GM21528 (cell line): ENCODE measurements around the gene SBNO2.

ENCODE experiments used
- ATAC-seq: cut with Tn5 transposase; IDR thresholded peaks from one replicate; pipeline ENCODE4 v1.9.1; 2021; ENCODE audit warnings: mild to moderate bottlenecking, moderate library complexity; ENCODE audit not compliant: unreplicated experiment, low FRiP score

Gene SBNO2

DNA sequence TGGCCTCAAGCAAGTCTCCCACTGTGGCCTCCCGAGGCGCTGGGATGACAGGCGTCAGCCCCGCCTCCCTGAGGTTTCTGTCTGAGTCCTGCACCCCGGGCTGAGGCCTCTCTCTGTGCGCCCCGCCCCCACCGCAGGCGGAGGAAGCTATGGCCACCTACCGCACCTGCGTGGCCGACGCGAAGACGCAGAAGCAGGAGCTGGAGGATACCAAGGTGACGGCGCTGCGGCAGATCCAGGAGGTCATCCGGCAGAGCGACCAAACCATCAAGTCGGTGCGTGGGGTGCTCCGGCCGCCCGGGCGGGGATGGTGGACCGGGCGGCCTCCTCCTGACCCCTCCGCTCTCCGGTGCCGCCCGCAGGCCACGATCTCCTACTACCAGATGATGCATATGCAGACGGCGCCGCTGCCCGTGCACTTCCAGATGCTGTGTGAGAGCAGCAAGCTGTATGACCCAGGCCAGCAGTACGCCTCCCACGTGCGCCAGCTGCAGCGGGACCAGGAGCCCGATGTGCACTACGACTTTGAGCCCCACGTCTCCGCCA lies 94.4 kb downstream of the SBNO2 start:
- ATAC-seq: no peak

DNA sequence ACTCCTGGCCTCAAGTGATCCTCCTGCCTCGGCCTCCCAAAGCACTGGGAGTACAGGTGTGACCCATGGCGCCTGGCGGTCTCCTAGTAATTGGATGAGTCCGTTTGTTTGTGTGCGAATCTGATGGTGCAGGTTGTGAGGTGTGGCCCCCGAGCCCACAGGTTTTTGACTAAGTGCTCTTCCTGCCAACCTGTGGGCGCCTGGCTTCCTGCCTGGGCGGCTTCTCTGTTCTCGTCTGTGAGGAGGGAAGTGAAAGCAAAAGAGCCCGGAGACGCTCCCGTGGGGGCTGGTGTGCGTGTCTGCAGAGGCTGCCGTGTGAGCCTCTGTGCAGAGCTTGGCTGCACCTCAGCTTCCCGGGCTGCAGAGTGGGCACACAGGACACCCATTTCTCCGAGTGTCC lies 97.1 kb downstream of the SBNO2 start:
- peak; percentile 43 for ATAC-seq

DNA sequence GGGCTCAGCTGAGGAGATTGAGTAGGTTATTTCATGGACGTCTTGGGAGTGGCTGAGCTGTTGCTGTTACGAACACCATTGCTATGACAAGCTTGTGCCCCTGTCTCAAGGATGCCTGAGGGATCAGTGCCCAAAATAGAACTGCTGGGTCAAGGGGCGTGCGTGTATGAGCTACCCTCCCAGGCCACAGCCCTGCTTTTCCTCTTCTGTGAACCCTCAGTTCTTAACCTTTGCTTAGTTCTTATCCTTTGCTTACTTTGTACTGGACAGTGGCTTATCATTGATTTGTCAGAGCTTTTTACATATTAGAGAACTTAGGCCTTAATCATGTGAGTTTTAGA lies 98.1 kb downstream of the SBNO2 start:
- no peak for ATAC-seq

DNA sequence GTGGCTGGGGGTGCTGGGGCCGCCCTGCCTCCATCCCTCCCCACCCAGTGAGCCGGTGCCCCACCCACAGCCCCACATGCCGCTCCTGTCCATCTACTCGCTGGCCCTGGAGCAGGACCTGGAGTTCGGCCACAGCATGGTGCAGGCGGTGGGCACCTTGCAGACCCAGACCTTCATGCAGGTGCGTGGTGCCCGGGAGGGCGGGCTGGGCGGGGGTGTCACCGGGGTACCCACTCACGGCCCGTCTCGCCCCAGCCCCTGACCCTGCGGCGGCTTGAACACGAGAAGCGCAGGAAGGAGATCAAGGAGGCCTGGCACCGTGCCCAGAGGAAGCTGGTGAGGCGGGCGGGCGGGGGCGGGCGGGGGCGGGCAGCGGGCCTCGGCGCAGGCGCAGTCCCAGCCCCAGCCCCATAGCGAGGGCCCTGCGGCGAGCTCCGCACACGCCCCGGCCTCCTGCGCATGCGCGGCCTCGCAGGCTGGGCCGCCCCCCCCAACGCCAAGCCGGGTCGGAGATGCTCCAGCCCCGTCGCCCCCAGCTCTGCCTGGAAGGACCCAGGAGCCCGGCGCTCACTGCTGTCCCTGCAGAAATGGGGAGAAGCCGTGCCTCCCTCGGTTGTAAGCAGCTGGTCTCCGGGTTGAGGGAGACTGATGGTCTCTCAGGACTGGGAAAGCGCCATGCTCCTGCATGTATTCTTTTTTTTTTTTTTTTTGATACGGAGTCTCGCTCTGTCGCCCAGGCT lies 99.4 kb downstream of the SBNO2 start:
- peak; percentile 30 for ATAC-seq

DNA sequence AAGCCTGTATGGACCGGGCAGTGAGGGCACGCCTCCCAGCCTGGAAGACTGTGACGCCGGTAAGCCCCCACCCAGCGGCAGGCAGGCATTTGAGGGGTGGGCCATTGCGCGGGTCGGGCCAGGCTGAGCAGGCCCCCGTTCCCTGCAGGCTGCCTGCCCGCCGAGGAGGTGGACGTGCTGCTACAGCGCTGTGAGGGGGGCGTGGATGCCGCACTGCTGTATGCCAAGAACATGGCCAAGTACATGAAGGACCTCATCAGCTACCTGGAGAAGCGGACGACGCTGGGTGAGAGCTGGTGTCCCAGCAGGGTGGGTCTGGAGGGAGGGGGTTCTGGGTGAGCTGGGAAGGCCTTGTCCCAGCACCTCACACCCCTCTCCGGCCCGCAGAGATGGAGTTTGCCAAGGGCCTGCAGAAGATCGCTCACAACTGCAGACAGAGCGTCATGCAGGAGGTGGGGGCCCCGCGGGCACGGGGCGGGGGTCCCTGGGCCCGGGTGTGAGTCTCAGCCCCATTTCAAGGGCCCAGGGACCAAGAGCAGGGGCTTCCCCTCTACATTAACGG lies 100.0 kb downstream of the SBNO2 start:
- no peak for ATAC-seq

DNA sequence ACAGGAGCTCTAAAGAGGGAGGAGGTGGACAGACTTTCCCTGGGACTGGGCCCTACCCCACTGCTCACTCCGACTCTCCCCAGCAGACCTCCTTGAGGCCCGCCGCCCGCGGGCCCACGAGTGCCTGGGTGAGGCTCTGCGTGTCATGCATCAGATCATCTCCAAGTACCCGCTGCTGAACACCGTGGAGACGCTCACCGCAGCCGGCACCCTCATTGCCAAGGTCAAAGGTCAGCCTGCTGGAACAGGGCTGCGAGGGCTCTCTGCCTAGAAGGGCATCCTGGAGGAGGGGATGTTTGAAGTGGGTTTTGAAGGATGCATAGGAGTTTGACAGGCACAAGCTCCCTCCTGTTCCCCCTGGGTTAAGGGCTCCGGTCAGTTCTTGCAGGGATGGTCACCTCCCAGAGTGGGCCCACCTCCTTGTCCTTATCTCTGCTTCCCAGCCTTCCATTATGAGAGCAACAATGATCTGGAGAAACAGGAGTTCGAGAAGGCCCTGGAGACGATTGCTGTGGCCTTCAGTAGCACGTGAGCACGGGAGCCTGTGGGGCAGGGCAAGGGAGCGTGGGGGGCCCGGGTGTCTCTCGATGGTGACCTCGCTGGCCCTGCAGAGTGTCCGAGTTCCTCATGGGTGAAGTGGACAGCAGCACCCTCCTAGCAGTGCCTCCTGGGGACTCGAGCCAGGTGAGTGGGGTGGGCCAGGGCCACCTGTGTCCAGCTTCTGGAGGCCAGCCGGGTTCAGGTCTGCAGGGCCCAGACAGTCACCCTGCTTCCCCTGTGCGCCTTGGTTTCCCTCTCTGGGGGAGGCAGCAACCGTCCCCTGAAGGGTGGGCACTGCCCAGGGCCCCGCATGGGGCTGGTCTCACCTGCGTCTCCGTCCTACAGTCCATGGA lies 100.8 kb downstream of the SBNO2 start:
- ATAC-seq: no peak

DNA sequence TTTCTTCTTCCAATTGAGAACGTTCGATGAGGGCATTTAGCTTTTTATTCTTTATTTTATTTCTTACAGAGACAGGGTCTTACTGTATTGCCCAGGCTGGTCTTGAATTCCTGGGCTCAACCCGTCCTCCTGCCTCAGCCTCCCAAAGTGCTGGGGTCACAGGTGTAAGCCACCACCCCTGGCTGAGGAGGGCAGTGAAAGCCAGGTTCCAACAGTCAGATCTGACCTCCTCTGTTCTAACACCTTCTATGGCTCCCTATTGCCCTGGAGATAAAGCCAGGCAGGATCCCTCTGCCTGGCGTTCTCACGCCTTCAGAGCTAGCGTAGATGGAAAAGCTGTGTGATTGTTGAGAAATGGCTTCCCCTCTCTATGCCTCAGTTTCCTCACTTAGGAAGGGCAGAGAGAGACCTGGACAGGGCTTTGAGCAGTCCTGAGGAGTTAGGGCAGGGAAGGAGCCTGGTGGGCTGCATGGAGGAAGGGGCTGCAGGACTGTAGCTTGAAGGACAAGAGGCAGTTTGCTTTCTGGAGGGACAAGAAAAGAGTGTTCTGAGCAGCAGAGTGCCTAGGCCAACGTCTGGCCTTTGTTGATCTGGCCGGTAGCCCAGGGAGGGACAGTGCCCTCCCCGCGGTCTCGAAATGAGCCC lies 101.6 kb downstream of the SBNO2 start:
- ATAC-seq: no peak

DNA sequence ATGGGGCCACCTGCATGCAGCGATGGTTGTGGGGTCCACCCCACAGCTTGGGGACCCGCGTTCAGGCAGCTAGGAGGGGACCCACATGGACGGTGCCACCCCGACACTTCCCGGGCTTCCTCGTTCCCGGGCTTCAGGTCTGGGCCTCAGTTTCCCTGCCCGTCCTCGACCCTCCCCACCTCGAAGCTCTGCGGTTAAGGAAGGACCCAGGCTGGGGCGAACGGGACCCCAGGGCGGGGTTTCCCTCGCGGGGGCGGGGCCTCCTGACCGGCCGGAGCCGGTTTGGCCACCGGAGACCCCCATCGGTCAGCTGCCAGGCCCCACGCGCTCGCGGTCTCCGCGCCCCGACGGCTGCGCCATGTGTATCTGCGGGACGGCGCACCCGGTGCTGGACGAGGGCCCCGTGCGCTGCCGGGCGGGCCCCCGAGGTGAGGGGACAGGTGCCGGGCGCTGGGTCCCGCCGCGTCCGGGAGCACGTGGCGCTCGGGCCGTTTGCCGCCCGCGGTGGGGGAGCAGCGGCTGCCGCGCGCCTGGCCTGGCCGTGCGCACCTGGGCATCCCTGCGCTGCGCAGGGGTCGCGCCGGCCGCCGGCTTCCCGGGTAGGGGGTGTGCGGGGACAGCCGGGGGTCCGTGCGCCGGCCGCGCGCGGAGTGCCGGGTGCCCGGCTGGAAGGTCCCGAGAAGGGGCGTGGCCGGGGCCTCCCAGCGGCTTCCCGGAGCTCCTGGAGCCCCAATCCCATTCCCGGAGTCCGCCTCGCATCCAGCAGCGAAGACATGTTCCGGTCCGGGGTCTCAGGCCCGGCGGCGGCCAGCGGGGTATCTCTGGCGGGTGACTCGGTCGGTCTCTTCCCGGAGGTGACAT lies 102.9 kb downstream of the SBNO2 start:
- no peak for ATAC-seq

DNA sequence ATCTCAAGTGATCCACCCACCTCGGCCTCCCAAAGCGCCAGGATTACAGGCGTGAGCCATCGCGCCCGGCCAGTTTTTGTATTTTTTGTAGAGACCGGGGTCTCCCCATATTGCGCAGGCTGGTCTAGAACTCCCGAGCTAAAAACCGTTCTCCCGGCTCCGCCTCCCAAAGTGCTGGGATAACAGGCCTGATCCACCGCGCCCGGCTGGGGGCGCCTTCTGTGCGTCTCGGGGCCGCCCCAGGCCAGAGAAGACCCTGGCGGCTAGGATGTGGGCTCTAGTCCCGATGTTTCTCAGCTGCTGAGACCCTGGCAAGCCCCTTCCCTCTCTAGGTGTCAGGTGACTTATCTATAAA lies 103.5 kb downstream of the SBNO2 start:
- ATAC-seq: no peak

DNA sequence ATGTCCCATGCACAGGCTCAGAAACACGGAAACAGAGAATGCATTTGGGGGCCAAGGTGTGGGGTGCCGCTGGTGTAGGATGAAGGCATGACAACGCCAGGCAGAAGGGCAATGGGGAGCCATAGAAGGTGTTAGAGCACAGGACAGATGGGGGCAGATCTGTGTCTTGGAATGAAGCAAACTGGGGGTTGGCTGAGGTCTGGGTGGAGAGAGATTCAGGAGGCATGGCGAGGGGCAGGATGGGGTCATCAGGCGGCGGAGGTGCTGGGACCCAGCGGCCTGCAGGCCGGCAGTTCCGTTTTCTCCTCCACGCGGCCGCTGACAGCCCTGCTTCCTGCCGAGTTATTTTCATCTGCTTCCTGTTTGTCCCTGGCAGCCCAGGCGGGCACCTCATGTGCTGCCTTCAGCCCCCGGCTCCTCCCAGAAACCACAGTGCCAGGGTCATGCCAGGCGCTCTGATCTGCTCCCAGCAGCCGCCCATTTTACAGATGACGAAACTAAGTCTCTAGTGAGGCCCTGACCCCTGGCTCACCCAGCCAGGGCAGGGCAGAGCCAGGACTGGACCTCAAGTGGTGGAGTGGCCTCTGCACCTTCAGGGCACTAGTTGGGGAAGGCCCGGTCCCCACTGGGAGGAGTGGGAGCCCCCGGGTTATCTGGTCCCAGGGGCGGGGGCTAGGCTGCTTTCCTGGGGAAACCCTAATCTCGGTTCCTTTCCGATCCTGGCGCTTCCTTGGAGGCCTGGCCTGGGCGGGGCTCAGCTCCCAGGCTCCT lies 104.9 kb downstream of the SBNO2 start:
- ATAC-seq: no peak

DNA sequence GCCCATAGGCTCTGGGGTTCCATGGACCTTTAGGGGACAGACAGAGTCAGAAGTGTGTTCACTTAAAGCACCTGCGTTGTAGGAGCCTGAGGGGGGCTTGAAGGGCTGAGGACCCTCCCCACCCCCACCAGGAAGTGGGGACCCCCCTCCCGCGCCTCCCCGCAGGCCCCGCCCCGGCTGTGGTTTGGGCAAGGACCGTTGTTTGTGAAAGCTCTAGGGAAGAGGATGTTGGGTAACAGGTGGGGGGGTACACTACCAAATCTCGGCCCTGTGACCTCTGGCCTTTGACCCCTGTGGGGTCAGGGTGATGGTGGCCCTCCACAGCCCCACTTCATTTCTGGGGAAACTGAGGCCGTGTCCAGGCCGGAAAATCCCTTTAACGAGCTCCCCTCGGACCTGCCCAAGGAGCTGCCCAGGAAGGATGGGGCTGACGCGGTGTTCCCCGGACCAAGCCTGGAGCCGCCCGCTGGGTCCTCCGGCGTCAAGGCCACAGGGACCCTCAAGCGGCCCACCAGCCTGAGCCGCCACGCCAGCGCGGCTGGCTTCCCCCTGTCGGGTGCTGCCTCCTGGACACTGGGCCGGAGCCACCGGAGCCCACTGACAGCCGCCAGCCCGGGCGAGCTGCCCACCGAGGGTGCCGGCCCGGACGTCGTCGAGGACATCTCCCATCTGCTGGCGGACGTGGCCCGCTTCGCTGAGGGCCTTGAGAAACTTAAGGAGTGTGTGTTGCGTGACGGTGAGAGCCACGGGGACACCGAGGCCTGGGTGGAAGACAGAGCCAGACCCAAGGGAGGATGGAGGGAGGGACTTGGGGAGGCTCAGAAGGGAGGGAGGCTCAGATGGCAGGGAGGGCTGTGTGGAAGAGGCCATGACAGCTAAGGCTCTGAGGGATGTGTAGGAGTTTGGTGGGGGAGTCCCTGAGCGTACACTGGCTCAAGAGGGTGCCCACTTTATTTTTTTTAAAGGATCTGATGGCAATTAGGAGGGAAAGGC lies 105.8 kb downstream of the SBNO2 start:
- no peak for ATAC-seq

DNA sequence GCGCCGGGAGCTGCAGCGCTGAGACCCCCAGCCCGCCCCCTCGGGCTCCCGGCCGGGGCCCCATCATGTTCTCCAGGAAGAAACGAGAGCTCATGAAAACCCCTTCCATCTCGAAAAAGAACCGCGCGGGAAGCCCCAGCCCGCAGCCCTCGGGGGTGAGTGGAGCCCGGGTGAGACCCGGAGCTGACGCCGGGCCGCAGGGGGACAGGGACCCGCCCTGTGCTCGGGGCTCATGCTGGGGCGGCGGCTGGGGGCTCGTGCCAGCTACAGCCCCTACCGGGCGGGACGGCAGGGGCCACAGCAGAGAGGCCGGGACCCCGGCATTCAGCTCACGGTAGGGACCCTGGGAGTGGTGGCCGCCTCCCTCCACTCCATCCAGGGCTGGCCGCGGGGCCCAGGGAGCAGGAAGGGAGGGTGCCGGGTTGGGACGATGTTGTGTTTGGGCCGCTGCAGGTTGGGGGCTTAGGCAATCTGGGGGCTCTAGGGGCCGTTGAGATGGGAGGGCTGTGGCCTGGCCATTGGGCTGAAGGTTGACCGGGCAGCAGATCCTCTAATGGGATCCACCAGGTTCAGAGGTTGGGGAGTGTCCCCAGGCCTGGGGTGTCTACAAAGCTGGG lies 106.6 kb downstream of the SBNO2 start:
- ATAC-seq: no peak

DNA sequence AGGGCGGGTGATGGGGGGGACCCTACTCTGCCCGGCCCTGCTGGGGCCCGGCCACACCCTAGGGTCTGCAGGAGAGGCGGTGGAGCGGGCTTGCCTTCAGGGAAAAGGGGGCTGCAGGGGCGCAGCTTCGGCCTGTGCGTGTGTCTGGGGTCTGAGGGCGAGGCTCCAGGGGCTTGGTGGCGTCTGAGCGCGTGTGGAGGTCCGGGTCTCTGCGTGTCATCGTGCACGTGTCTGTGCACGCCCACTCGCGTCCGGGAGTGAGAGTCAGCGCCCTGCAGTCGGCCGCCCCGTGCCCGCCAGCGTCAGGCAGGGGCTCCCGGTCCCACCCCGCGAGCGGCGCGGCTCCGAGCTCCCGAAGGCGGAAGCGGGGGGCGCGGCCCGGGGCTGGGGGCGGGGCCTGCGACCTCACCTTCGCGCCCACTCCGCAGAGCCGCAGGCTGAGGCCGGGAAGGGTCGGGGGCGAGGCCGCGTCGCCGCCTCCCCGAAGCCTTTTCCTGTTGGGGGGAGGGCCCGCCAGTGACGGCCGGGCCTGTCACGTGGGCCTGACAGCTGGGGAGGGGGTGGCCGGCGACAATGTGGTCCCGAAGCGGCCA lies 107.2 kb downstream of the SBNO2 start, which contains the start of gene ARHGAP45:
TSS of gene ARHGAP45 (plus strand) at position 420 of the 593 bp plus-strand sequence. CDS start 239 bp downstream, outside the sequence.
- ATAC-seq: no peak

DNA sequence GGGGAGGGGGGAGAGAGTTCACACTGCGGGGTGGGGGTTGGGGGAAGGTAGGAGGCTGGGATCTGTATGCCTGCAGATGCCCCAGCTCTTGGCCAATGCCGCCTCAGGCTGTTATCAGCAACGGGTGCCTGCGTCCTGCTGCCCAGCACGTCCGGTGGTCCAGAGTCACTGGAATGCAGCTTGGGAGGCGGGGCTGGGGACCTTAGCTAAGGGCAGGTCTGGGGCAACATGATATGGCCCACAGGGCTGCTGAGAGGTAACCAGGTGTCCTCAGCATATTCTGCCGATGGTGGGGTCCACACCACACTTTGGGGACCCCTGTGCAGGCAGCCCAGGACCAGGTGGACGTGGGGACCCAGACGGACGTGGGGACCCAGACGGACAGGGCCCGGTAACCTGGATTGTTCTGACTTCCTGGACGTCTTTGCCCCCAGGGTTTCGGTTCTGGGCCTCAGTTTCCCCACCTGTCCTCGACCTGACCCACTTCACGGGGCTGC lies 107.8 kb downstream of the SBNO2 start:
- no peak for ATAC-seq

DNA sequence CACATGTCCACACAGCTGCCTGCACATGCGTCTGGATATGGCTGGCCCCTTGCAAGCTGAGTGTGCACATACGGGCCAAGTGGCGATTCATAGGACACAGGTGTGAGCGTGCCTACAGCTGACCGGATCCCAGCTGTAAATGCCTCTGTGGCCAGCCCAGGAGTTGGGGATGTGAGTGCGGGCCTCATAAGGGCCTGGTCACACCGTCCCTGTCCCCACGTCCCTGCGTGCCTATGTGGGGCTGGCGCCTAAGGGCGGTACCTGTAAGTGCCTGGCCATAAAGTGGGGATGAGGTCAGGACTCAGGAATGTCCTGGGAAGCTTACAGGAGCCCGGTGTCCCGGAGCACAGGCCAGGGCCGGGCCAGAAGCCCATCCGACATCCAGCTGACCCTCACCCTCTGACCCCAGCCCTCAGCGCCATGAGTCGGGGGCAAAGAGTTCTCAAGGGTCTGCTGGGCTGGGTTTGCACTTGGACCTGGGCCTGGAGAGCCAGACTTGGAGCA lies 108.4 kb downstream of the SBNO2 start:
- no peak for ATAC-seq

DNA sequence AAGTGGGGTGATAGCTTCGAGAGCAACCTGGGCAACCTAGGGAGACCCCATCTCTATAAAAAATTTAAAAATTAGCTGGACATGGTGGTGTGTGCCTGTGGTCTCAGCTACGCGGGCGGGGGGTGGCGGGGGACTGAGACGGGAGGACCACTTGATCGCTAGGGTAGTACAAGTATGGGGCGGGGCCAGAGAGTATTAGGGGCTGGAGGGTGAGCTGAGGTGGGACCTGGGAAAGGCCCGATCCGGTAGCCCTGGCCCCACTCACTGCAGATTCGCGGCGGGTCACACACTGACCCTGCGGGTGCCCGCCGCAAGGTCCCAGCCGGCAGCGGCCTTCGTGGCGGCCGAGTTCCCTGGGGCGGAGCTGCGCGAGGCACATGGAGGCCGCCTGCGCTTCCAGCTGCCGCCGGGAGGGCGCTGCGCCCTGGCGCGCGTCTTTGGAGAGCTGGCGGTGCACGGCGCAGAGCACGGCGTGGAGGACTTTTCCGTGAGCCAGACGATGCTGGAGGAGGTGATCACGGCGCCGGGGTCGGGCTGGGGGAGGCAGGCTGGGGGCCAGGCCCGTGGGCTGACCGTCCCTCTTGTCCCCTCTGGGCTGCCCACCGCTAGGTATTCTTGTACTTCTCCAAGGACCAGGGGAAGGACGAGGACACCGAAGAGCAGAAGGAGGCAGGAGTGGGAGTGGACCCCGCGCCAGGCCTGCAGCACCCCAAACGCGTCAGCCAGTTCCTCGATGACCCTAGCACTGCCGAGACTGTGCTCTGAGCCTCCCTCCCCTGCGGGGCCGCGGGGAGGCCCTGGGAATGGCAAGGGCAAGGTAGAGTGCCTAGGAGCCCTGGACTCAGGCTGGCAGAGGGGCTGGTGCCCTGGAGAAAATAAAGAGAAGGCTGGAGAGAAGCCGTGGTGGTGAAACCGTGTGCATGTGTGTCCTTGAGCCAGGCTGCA lies 109.1 kb downstream of the SBNO2 start:
- no peak for ATAC-seq
